HCT116 (cell line): ENCODE results near the gene ZNF14. TPM values are rescaled to one million over a fixed set of nuclear protein-coding genes. Genes with fewer than 3 reads are reported as not detected.

Experiments used
- ATAC-seq: fragments of 200-7000 bp; cut with Tn5 transposase; 2 replicates; pipeline ENCODE4 v1.9.1; 2020; ENCODE audit warnings: mild to moderate bottlenecking, moderate library complexity
- BruUV-seq: library from RNA; stranded (reverse); fragments of 400-500 nt; replicated peaks from 2 replicates; lab custom pipeline; 2021; lab: Mats Ljungman, UMichigan
- CTCF ChIA-PET: fragments of 300-600 bp; sonication (Branson Sonifier 250); formaldehyde crosslinking; loops from one replicate; lab custom pipeline; 2021; ENCODE audit warnings: antibody characterized with exemption; lab: Charles Lee
- POLR2A ChIA-PET: fragments of 300-600, 350-600 bp; sonication (Branson Sonifier 250); formaldehyde crosslinking; loops from one replicate; lab custom pipeline; 2021; ENCODE audit warnings: antibody characterized with exemption; lab: Charles Lee
- RAD21 ChIA-PET, 2 experiments: fragments of 300-600 bp; sonication (Branson Sonifier 250); formaldehyde crosslinking; loops; one replicate each; lab custom pipeline; 2023; ENCODE audit warnings: low total read pairs in 2 of 2; ENCODE audit not compliant: uncharacterized antibody in 2 of 2, unreplicated experiment in 2 of 2, low non-redundant PET in 1 of 2; lab: Charles Lee
- DNase-seq: peaks from one replicate; pipeline ENCODE4 v3.0.0-alpha.2; 2010; ENCODE audit warnings: low read depth, low spot score
- H2AFZ ChIP-seq: fragments of 200-600 bp; shearing (Covaris generic), sonication (generic); 2 replicates; pipeline ENCODE4 v1.6.1; 2017; ENCODE audit warnings: low read depth, mixed run types, mixed read lengths, antibody characterized with exemption, low read length; ENCODE audit not compliant: poor library complexity, severe bottlenecking
- H3K27ac ChIP-seq: 2 replicates; pipeline ENCODE4 v1.5.1; 2012; ENCODE audit warnings: low read depth, low read length
- H3K27me3 ChIP-seq: fragments of 200-600 bp; sonication (generic); 2 replicates; pipeline ENCODE4 v1.6.1; 2016; ENCODE audit warnings: mixed run types, low read length, mixed read lengths; ENCODE audit not compliant: insufficient read depth
- H3K36me3 ChIP-seq, 2 experiments: fragments of 200-500 bp in 1 of 2; fragments of 200-600 bp in 1 of 2; sonication (Bioruptor generic) in 1 of 2; sonication (generic) in 1 of 2; 2 replicates each; pipeline versions ENCODE4 v1.5.1 to v1.6.1; 2014 to 2016; ENCODE audit warnings: low read length in 2 of 2, inconsistent platforms in 1 of 2, mixed read lengths in 1 of 2, mixed run types in 1 of 2; ENCODE audit not compliant: insufficient read depth in 2 of 2, control insufficient read depth in 1 of 2
- H3K4me1 ChIP-seq, 2 experiments: fragments of 200-600 bp in 1 of 2; sonication (generic) in 1 of 2; 2 replicates each; pipeline versions ENCODE4 v1.5.1 to v1.6.1; 2012 to 2017; ENCODE audit warnings: low read length in 2 of 2, inconsistent platforms in 1 of 2, mild to moderate bottlenecking in 1 of 2, mixed read lengths in 1 of 2, mixed run types in 1 of 2, moderate library complexity in 1 of 2; ENCODE audit not compliant: insufficient read depth in 2 of 2, control insufficient read depth in 1 of 2
- H3K4me2 ChIP-seq: fragments of 200-600 bp; sonication (generic); 2 replicates; pipeline ENCODE4 v1.6.1; 2017; ENCODE audit warnings: mixed run types, low read length, mixed read lengths
- H3K4me3 ChIP-seq, 2 experiments: fragments of 200-600 bp in 1 of 2; sonication (generic) in 1 of 2; replicated peaks in 1 of 2; 2 replicates each; pipeline ENCODE4 v1.5.1; 2011 to 2016; ENCODE audit warnings: low read length in 2 of 2, control low read depth in 1 of 2, low read depth in 1 of 2, mild to moderate bottlenecking in 1 of 2, mixed read lengths in 1 of 2, mixed run types in 1 of 2
- H3K79me2 ChIP-seq: fragments of 200-600 bp; sonication (generic); 2 replicates; pipeline ENCODE4 v1.6.1; 2017; ENCODE audit warnings: mild to moderate bottlenecking, mixed run types, low read length, moderate library complexity, mixed read lengths; ENCODE audit not compliant: insufficient read depth
- H3K9ac ChIP-seq: fragments of 200-600 bp; sonication (generic); 2 replicates; pipeline ENCODE4 v1.6.1; 2016; ENCODE audit warnings: low read length, mixed read lengths
- H3K9me2 ChIP-seq: fragments of 200-600 bp; sonication (generic), shearing (Covaris generic); 2 replicates; pipeline ENCODE4 v1.6.1; 2017; ENCODE audit warnings: mixed run types, mild to moderate bottlenecking, moderate library complexity; ENCODE audit not compliant: insufficient read depth
- H3K9me3 ChIP-seq, 2 experiments: fragments of 200-500 bp in 1 of 2; fragments of 200-600 bp in 1 of 2; sonication (Bioruptor generic) in 1 of 2; sonication (generic) in 1 of 2; 2 replicates each; pipeline ENCODE4 v1.6.1; 2014 to 2017; ENCODE audit warnings: low read length in 2 of 2, mixed read lengths in 2 of 2, inconsistent platforms in 1 of 2, low read depth in 1 of 2, mild to moderate bottlenecking in 1 of 2, mixed run types in 1 of 2, moderate library complexity in 1 of 2; ENCODE audit not compliant: control insufficient read depth in 1 of 2, insufficient read depth in 1 of 2
- H4K20me1 ChIP-seq: fragments of 200-600 bp; sonication (generic), shearing (Covaris generic); 2 replicates; pipeline ENCODE4 v1.6.1; 2017; ENCODE audit warnings: mixed run types, mild to moderate bottlenecking, moderate library complexity; ENCODE audit not compliant: insufficient read depth
- CBX3 ChIP-seq: IDR thresholded peaks from 2 replicates; pipeline ENCODE4 v1.6.1; 2012; ENCODE audit warnings: low read depth
- CEBPB ChIP-seq: IDR thresholded peaks from 2 replicates; pipeline ENCODE4 v1.6.1; 2012; ENCODE audit warnings: low read depth
- EZH2 ChIP-seq: fragments of 200-600 bp; sonication (generic); IDR thresholded peaks from 2 replicates; pipeline ENCODE4 v1.6.1; 2017; ENCODE audit warnings: antibody characterized with exemption, mixed run types
- EZH2phosphoT487 ChIP-seq: fragments of 200-600 bp; IDR thresholded peaks from 2 replicates; pipeline ENCODE4 v1.6.1; 2018; ENCODE audit warnings: antibody characterized with exemption, borderline replicate concordance
- FOSL1 ChIP-seq: IDR thresholded peaks from 2 replicates; pipeline ENCODE4 v1.6.1; 2012; ENCODE audit warnings: low read depth
- RAD21 ChIP-seq: IDR thresholded peaks from 2 replicates; pipeline ENCODE4 v1.6.1; 2012; ENCODE audit warnings: low read depth, mild to moderate bottlenecking
- SP1 ChIP-seq: IDR thresholded peaks from 2 replicates; pipeline ENCODE4 v1.6.1; 2012; ENCODE audit warnings: low read depth
- intact Hi-C: fragments of 100-400 bp; cut with micrococcal nuclease; formaldehyde crosslinking; loops from 2 replicates; pipeline ENCODE4 v1.10.0; 2022
- total RNA-seq: library from RNA; stranded (reverse); gene quantifications from one replicate; pipeline ENCODE4 v1.2.1, GENCODE V29; 2021; ENCODE audit not compliant: unreplicated experiment
- TF ChIP-seq, protein P1 (sequence below): IDR thresholded peaks from 2 replicates; pipeline ENCODE4 v1.6.1; 2012; ENCODE audit warnings: low read depth
- TF ChIP-seq, protein P2 (sequence below): IDR thresholded peaks from 2 replicates; pipeline ENCODE4 v1.6.1; 2012
- TF ChIP-seq, protein P3 (sequence below): IDR thresholded peaks from 2 replicates; pipeline ENCODE4 v1.6.1; 2011; ENCODE audit warnings: mild to moderate bottlenecking, low read length, moderate library complexity; ENCODE audit not compliant: insufficient replicate concordance; ENCODE audit errors: extremely low read depth

ZNF14 gene
- total RNA-seq, 1 experiment from 2014 or later: 4.8 TPM

DNA sequence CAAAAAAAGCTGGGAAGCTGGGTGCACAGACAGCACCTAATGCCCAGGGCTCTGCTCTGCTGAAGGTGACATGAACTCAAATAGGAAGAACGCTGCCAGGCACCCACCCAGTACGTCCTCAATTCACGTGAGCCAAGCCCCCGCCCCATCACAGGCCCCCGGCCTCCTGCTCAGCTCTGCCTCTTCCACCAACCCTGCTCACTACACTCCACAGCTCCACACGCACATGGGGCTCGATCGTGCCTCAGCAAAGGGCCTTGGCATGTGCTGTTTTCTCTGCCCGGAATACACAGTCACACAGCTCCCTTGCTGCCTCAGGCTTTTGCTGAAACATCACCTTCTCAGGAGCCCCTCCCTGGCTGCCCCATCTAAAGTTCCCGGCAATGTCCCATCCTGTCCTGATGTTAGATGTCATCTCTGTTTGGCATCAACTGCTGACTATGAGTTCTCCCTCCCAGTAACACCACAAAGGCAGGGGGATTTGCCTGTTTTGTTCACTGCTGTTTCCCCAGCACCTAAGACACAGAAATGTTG, 71.7 kb downstream of the ZNF14 start:
- no peak overlapping the region for H3K9ac ChIP-seq
- H4K20me1 ChIP-seq: no peaks in the 10 kb centered on the region
- H3K9me2 ChIP-seq: no peaks in the 10 kb centered on the region
- H3K27ac ChIP-seq: no peak overlapping the region
- ChIA-PET CTCF (no interaction called here), RAD21 (no interaction called here), POLR2A (no interaction called here)
- H3K79me2 ChIP-seq: peaks cover 41% of the 10 kb centered on the region
- H3K27me3 ChIP-seq: no peaks in the 10 kb centered on the region
- intact Hi-C loops: no loop called here
- no peak for ATAC-seq
- H3K9me3 ChIP-seq: no peaks in the 10 kb centered on the region
- TF ChIP-seq, protein P1, sequence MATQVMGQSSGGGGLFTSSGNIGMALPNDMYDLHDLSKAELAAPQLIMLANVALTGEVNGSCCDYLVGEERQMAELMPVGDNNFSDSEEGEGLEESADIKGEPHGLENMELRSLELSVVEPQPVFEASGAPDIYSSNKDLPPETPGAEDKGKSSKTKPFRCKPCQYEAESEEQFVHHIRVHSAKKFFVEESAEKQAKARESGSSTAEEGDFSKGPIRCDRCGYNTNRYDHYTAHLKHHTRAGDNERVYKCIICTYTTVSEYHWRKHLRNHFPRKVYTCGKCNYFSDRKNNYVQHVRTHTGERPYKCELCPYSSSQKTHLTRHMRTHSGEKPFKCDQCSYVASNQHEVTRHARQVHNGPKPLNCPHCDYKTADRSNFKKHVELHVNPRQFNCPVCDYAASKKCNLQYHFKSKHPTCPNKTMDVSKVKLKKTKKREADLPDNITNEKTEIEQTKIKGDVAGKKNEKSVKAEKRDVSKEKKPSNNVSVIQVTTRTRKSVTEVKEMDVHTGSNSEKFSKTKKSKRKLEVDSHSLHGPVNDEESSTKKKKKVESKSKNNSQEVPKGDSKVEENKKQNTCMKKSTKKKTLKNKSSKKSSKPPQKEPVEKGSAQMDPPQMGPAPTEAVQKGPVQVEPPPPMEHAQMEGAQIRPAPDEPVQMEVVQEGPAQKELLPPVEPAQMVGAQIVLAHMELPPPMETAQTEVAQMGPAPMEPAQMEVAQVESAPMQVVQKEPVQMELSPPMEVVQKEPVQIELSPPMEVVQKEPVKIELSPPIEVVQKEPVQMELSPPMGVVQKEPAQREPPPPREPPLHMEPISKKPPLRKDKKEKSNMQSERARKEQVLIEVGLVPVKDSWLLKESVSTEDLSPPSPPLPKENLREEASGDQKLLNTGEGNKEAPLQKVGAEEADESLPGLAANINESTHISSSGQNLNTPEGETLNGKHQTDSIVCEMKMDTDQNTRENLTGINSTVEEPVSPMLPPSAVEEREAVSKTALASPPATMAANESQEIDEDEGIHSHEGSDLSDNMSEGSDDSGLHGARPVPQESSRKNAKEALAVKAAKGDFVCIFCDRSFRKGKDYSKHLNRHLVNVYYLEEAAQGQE: no peak
- no peak for TF ChIP-seq CBX3
- no peak for TF ChIP-seq CEBPB
- TF ChIP-seq SP1: no peak
- no peak for TF ChIP-seq EZH2phosphoT487
- no peak for TF ChIP-seq EZH2
- TF ChIP-seq RAD21: no peak
- TF ChIP-seq, protein P2, sequence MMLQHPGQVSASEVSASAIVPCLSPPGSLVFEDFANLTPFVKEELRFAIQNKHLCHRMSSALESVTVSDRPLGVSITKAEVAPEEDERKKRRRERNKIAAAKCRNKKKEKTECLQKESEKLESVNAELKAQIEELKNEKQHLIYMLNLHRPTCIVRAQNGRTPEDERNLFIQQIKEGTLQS: no peak
- TF ChIP-seq, protein P3, sequence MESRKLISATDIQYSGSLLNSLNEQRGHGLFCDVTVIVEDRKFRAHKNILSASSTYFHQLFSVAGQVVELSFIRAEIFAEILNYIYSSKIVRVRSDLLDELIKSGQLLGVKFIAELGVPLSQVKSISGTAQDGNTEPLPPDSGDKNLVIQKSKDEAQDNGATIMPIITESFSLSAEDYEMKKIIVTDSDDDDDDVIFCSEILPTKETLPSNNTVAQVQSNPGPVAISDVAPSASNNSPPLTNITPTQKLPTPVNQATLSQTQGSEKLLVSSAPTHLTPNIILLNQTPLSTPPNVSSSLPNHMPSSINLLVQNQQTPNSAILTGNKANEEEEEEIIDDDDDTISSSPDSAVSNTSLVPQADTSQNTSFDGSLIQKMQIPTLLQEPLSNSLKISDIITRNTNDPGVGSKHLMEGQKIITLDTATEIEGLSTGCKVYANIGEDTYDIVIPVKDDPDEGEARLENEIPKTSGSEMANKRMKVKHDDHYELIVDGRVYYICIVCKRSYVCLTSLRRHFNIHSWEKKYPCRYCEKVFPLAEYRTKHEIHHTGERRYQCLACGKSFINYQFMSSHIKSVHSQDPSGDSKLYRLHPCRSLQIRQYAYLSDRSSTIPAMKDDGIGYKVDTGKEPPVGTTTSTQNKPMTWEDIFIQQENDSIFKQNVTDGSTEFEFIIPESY: no peak
- TF ChIP-seq FOSL1: no peak
- peaks cover 8 to 33% of the 10 kb centered on the region in 2 experiments; a peak in 3 of 4 replicates for H3K4me1 ChIP-seq
- peak overlapping the region; percentile 91 for H3K4me2 ChIP-seq
- H3K4me3 ChIP-seq: no peak overlapping the region
- no peak overlapping the region for H2AFZ ChIP-seq
- DNase-seq: no peak
- no TSS peak for BruUV-seq
- H3K36me3 ChIP-seq: peaks cover 26 to 39% of the 10 kb centered on the region in 2 experiments

Other genes starting within 250 kb of the ZNF14 start
- 4.1 TPM for gene TSSK6, start 217.6 kb downstream of the ZNF14 start, total RNA-seq
- 339 TPM for gene NDUFA13, start 216.9 kb downstream of the ZNF14 start, total RNA-seq
- 25.3 TPM for gene YJEFN3, start 204.2 kb downstream of the ZNF14 start, total RNA-seq
- gene CILP2, start 194.8 kb downstream of the ZNF14 start, total RNA-seq: 13.1 TPM
- gene PBX4, start 114.4 kb downstream of the ZNF14 start, total RNA-seq: 11.6 TPM
- gene LPAR2, start 104.9 kb downstream of the ZNF14 start, total RNA-seq: 28.2 TPM
- 16.3 TPM for gene GMIP, start 89.5 kb downstream of the ZNF14 start, total RNA-seq
- gene ATP13A1, start 69.4 kb downstream of the ZNF14 start, total RNA-seq: 73.7 TPM
- 12.8 TPM for gene ZNF101, start 64.3 kb downstream of the ZNF14 start, total RNA-seq
- 0.42 TPM for gene ZNF506, start 88.6 kb upstream of the ZNF14 start, total RNA-seq
- gene ZNF253, start 132.8 kb upstream of the ZNF14 start, total RNA-seq: not detected
- not detected for gene ZNF93, start 167.8 kb upstream of the ZNF14 start, total RNA-seq